Measurements from ENCODE around the gene APLF. TPM values are rescaled to one million over a fixed set of nuclear protein-coding genes. Genes with fewer than 3 reads are reported as not detected.

APLF gene
- total and polyA plus RNA-seq, 2 donors (not counting 3 experiments of a cell fraction or from before 2014, with no cell fraction given): 0.75 to 2.3 TPM

- Histone ChIP-seq H2AFZ (ENCODE audit: low read depth, low read length) (no peak overlapping the region), H3K4me3 (replicated peaks in 1 of 3; ENCODE audit: insufficient read depth in 1 of 3, low read depth in 1 of 3, low read length in 3 of 3) (no peak overlapping the region), H3K4me1 (ENCODE audit: control insufficient read depth, extremely low read depth, insufficient read depth, low read length) (peaks cover 5% of the 10 kb centered on the region), H3K79me2 (ENCODE audit: control insufficient read depth, insufficient read depth, low read length) (no peaks in the 10 kb centered on the region), H3K9me1 (replicated peaks; ENCODE audit: control insufficient read depth, extremely low read depth, insufficient read depth, low read length) (no peaks in the 10 kb centered on the region), H3K9ac (replicated peaks; ENCODE audit: extremely low read depth, insufficient read depth, low read length) (no peak overlapping the region), H3K4me2 (ENCODE audit: insufficient read depth, low read length) (no peak overlapping the region), H4K20me1 (replicated peaks; ENCODE audit: control insufficient read depth, extremely low read depth, insufficient read depth, low read length) (no peaks in the 10 kb centered on the region), H3K27me3 (ENCODE audit: control insufficient read depth in 2 of 2, insufficient read depth in 2 of 2, low read length in 2 of 2) (no peaks in the 10 kb centered on the region), H3K27ac (ENCODE audit: insufficient read depth, low read depth, low read length) (no peak overlapping the region), H3K9me3 (replicated peaks; ENCODE audit: control insufficient read depth, insufficient read depth, low read length) (no peaks in the 10 kb centered on the region), H3K36me3 (ENCODE audit: control insufficient read depth in 2 of 2, extremely low read depth in 1 of 2, insufficient read depth in 2 of 2, low read length in 2 of 2) (no peaks in the 10 kb centered on the region)
- DNase-seq (ENCODE audit: low read depth, low spot score) (no peak), FAIRE-seq (no peak)
- BruUV-seq (replicated peaks): no TSS peak
- POLR2A ChIA-PET: no interaction called here
- no peak for TF ChIP-seq EZH2 (IDR thresholded peaks at IDR 0.05; ENCODE audit: borderline replicate concordance, low read depth, low read length, severe bottlenecking)
- no peak for TF ChIP-seq MYC (IDR thresholded peaks at IDR 0.05; ENCODE audit: low read depth, low read length)
- TF ChIP-seq POLR2AphosphoS5 (IDR thresholded peaks at IDR 0.05; ENCODE audit: insufficient read depth, low read depth, low read length): no peak
- TF ChIP-seq POLR2A (IDR thresholded peaks at IDR 0.05; ENCODE audit: low read depth, low read length): no peak
- TF ChIP-seq, protein P1, sequence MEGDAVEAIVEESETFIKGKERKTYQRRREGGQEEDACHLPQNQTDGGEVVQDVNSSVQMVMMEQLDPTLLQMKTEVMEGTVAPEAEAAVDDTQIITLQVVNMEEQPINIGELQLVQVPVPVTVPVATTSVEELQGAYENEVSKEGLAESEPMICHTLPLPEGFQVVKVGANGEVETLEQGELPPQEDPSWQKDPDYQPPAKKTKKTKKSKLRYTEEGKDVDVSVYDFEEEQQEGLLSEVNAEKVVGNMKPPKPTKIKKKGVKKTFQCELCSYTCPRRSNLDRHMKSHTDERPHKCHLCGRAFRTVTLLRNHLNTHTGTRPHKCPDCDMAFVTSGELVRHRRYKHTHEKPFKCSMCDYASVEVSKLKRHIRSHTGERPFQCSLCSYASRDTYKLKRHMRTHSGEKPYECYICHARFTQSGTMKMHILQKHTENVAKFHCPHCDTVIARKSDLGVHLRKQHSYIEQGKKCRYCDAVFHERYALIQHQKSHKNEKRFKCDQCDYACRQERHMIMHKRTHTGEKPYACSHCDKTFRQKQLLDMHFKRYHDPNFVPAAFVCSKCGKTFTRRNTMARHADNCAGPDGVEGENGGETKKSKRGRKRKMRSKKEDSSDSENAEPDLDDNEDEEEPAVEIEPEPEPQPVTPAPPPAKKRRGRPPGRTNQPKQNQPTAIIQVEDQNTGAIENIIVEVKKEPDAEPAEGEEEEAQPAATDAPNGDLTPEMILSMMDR (IDR thresholded peaks at IDR 0.05; ENCODE audit: extremely low read depth in 1 of 2, insufficient read depth in 1 of 2, low read depth in 1 of 2, low read length in 2 of 2): no peak
- no peak for TF ChIP-seq FOS (IDR thresholded peaks at IDR 0.05; ENCODE audit: borderline replicate concordance, insufficient read depth, low read length)
- TF ChIP-seq, protein P2, sequence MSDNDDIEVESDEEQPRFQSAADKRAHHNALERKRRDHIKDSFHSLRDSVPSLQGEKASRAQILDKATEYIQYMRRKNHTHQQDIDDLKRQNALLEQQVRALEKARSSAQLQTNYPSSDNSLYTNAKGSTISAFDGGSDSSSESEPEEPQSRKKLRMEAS (IDR thresholded peaks at IDR 0.05; ENCODE audit: insufficient read depth, insufficient read length): no peak
- TF ChIP-seq JUN (IDR thresholded peaks at IDR 0.05; ENCODE audit: borderline replicate concordance, insufficient read depth, insufficient read length, low read depth): no peak
- TF ChIP-seq GATA2 (IDR thresholded peaks at IDR 0.05; ENCODE audit: insufficient read depth, insufficient read length, low read depth, low read length): no peak
- intact Hi-C loops (cut with micrococcal nuclease) (no loop called here), dilution Hi-C loops (cut with MboI; ENCODE audit: extremely low pct_ligation_motif_present, low sequenced_read_pairs) (loop anchor here (25.0 kb wide), 1 partner anchor 237 kb away; no protein-coding TSS in a partner anchor)
- CTCF ChIA-PET: interaction anchor here (0.6 to 2.6 kb wide), 3 partner anchors 10 to 12 kb away, joined by 3 to 13 read pairs (median 10); no protein-coding TSS in a partner anchor
Measured at GRCh38 chr2:68475576-68475975, 8.2 kb downstream of the APLF start.
